HG03469 (cell line): ENCODE measurements around the gene GLI1.
"Not testable (repeated sequence)": the region's sequence is repeated elsewhere in the genome, so short reads cannot be mapped to it uniquely, and the experiment has no call there.

Experiments used
- ATAC-seq: cut with Tn5 transposase; IDR thresholded peaks from one replicate; pipeline ENCODE4 v1.9.1; 2021; ENCODE audit warnings: mild to moderate bottlenecking, moderate library complexity, moderate number of reproducible peaks; ENCODE audit not compliant: unreplicated experiment

Gene GLI1

DNA sequence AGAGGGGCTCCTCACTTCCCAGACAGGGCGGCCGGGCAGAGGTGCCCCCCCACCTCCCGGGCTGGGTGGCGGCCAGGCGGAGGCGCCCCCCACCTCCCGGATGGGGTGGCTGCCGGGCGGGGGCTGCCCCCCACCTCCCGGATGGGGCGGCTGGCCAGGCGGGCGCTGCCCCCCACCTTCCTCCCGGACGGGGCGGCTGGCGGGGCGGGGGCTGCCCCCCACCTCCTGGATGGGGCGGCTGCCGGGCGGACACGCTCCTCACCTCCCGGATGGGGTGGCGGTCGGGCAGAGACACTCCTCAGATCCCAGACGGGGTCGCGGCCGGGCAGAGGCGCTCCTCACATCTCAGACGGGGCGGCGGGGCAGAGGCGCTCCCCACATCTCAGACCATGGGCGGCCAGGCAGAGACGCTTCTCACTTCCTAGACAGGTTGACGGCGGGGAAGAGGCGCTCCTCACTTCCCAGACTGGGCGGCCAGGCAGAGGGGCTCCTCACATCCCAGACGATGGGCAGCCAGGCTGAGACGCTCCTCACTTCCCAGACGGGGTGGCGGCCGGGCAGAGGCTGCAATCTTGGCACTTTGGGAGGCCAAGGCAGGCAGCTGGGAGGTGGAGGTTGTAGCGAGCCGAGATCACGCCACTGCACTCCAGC is 35.6 kb downstream of the GLI1 start:
- not testable (repeated sequence) for ATAC-seq

DNA sequence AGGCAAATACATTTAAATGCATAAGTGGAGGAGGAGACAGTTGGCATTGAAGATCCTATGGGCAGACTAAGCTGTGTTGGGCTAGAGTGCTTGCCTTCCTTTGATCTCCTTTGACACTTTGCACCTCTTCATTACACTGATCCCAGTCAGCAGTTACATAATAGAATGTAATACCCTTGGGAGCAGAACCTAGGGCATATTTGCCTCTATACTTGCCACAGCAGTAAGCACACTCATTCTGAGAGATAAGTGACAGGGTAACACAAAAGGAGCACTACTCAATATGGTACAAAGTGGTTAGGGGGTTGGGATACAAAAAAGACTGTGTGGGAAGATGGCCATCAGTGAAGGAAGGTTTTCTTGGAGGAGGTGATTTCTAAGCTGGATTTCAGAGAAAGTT is 37.2 kb downstream of the GLI1 start:
- ATAC-seq = no peak

DNA sequence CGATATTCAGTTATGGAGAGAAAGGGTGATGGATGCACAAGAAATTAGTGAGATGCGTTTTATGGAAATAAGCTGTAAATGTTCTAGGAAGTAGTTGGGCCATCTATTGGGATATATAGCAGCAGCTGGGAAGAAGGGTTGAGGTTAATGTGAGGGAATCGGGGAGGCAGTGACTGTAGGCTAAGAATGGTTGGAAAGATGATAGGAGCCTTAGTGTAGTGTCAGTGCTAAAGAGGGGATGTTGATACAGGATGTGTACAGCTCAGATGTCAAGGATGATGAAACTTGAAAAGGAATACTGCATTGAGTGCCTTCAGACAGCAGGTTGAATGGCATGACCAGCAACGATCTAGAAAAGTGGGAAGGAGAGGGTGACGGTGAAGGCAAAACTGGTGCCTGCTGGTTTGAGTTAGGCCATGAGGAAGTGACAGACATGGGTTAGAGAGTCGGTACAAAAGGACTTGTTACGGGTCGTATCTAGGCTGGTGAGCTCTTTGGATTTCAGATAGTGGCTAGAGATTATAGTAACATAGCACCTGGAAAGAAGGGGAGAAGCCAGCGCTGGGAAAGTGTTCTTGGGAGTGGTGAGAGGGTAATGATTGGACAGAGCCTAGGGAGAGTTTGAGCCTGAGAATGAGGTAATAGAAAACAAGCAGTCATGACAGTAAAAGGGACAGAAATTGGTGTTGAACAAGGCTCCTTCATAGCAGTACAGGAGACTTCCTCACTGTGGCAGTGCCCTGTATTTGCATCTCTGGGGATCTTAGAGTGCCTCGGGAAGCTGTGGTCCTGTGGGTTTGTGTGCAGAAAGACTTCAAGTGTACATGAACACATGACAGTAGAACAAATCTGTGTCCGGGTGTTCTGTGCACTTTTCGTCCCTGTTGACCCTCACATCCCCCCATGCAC is 37.9 kb downstream of the GLI1 start:
- ATAC-seq = no peak

DNA sequence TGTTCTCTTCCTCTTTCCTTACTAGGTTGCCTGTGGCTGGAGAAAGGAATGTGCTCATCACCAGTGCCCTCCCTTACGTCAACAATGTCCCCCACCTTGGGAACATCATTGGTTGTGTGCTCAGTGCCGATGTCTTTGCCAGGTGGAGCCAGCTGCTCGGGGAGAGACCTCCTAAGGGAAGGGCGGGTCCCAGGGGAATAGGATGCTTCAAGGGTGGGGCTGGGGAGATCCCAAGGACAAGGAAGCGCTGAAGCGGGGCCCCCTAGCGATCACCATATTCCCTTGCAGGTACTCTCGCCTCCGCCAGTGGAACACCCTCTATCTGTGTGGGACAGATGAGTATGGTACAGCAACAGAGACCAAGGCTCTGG is 38.5 kb downstream of the GLI1 start:
- no peak for ATAC-seq

DNA sequence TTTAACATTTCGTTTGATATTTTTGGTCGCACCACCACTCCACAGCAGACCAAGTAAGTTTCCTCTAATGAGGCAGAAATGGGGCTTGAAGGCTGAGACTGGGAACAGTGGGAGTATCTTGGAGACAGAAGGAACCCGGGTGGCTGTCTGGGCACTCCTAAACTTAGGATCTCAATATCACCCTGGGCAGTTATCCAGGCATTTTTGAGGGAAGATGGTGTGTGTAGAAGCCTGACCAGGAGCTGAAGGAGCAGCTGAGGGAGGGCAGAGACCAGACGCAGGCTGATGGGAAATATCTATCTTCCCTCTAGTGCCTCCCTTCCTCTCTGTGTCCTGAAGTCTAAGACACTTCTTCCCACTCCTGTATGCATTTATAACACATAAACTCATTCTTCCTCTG is 39.0 kb downstream of the GLI1 start:
- ATAC-seq = no peak

DNA sequence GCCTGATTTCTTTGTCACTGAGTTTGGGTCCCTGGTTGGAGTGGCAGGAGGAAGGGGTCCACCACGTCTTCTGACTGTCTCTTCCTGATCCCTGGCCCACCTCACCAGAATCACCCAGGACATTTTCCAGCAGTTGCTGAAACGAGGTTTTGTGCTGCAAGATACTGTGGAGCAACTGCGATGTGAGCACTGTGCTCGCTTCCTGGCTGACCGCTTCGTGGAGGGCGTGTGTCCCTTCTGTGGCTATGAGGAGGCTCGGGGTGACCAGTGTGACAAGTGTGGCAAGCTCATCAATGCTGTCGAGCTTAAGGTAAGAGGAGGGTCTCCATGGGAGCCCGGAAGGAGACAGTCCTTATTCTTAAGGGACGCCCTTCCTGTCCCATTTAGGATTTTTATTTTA is 40.6 kb downstream of the GLI1 start:
- ATAC-seq = no peak

DNA sequence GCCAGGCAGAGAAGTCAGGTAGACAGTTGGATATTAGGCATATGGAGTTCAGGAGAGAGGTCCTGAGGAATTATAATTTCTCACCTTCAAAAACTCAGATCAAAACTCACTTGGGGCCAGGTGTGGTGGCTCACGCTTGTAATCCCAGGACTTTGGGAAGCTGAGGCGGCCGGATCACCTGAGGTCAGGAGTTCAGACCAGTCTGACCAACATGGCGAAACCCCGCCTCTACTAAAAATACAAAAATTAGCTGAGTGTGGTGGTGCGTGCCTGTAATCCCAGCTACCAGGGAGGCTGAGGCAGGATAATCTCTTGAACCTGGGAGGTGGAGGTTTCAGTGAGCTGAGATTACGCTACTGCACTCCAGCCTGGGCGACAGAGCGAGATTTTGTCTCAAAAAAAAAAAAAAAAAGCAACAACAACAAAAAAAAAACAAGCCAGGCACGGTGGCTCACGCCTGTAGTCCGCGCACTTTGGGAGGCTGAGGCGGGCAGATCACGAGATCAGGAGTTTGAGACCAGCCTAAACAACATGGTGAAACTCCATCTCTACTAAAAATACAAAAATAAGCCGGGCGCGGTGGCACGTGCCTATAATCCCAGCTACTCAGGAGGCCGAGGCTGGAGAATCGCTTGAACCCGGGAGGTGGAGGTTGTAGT is 42.9 kb downstream of the GLI1 start:
- not testable (repeated sequence) for ATAC-seq

DNA sequence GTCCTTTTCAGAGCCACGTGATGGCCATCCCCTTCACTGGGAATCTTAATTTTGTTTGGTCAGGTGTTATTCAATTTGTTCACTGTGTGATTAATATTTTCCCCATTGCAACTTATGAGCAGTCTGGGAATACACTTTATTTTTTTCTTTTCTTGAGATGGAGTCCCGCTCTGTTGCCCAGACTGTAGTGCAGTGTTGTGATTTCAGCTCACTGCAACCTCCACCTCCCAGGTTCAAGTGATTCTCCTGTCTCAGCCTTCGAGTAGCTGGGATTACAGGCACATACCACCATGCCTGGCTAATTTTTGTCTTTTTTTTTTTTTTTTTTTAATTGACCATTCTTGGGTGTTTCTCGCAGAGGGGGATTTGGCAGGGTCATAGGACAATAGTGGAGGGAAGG is 47.0 kb downstream of the GLI1 start:
- not testable (repeated sequence) for ATAC-seq

DNA sequence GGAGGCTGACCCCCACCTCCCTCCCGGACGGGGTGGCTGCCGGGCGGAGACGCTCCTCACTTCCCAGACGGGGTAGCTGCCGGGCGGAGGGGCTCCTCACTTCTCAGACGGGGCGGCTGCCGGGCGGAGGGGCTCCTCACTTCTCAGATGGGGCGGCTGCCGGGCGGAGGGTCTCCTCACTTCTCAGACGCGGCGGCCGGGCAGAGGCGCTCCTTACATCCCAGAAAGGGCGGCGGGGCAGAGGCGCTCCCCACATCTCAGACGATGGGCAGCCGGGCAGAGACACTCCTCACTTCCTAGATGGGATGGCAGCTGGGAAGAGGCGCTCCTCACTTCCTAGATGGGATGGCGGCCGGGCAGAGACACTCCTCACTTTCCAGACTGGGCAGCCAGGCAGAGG is 48.2 kb downstream of the GLI1 start:
- ATAC-seq = not testable (repeated sequence)

DNA sequence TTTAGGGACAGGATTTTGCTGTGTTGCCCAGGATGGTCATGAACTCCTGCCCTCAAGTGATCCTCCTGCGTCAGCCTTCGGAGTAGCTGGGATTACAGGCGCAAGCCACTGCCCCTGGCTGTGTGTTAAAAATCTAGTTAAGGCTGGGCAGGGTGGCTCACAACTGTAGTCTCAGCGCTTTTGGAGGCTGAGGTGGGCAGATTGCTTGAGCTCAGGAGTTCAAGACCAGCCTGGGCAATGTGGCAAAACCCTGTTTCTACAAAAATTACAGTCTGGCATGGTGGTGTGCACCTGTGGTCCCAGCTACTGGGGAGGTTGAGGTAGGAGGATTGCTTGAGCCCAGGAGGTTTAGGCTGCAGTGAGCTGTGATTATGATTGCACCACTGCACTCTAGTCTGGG is 51.6 kb downstream of the GLI1 start:
- no peak for ATAC-seq

DNA sequence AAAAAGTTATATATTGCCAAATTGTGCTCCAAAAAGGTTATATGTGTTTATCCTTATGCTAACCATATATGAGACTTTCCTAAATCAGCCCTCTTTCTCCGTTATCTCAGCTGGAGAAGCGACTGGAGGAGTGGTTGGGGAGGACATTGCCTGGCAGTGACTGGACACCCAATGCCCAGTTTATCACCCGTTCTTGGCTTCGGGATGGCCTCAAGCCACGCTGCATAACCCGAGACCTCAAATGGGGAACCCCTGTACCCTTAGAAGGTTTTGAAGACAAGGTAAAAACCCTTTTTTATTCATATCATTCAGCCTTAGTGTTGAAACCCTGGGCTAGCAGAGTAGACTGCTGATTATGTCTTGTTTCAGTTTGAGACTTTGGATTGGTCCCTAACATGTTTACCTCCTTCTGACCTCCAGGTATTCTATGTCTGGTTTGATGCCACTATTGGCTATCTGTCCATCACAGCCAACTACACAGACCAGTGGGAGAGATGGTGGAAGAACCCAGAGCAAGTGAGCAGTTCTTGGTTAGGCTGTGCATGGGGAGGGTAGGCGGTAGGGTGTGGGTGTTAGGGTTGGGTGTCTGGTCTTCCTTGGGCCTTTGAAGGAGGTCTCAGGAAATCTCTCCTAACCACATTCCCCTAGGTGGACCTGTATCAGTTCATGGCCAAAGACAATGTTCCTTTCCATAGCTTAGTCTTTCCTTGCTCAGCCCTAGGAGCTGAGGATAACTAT is 52.2 kb downstream of the GLI1 start:
- no peak for ATAC-seq

DNA sequence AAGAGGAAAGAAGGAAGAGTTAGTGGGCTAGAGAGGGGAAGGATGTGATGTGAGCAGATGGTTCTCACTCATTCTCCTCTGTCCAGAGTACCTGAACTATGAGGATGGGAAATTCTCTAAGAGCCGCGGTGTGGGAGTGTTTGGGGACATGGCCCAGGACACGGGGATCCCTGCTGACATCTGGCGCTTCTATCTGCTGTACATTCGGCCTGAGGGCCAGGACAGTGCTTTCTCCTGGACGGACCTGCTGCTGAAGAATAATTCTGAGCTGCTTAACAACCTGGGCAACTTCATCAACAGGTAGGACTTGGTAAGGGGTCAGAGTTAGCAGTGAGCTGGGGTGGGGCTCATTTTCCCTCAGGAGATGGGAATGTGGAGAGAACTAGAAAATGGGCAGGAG is 53.1 kb downstream of the GLI1 start:
- no peak for ATAC-seq

DNA sequence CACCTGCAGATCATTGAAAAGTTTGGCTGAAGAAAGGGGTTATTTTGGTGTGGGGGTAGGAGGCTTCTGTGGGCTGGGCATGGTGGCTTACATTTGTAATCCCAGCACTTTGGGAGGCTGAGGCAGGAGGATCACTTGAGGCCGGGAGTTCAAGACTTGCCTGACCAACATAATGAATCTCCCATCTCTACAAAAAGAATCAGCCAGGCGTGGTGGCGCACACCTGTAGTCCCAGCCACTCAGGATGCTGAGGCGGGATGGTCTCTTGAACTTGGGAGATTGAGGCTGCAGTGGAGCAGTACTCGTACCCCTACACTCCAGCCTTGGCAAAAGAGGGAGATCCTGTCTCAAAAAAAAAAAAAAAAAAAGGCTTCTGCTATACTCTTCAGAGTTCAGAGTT is 53.7 kb downstream of the GLI1 start:
- ATAC-seq = no peak

DNA sequence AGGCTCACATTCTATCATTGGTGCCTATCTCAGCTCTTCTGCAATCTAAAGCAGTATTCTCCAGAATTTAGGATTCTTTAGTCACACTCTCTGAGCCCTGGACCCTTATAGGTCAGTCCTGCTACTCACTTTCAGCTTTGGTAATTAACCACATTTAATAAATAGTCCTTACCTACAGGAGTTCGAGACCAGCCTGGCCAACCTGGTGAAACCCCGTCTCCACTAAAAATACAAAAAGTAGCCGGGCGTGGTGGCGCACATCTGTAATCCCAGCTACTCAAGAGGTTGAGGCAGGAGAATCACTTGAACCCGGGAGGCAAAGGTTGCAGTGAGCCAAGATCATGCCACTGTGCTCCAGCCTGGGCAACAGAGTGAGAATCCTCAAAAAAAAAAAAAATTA is 54.1 kb downstream of the GLI1 start:
- not testable (repeated sequence) for ATAC-seq

DNA sequence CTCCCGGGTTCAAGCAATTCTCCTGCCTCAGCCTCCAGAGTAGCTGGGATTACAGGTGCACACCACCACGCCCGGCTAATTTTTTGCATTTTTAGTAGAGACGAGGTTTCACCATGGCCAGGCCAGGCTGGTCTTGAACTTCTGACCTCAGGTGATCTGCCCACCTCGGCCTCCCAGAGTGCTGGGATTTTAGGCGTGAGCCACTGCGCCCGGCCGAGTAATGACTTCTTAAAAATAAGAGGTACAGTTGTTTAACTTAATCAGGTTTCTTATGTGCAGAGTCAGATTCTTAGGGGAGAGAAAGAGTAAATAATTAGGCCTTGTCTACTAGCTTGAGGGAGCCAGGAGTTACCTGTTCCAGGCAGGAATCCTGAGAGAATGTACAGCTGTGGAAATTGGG is 54.7 kb downstream of the GLI1 start:
- not testable (repeated sequence) for ATAC-seq

DNA sequence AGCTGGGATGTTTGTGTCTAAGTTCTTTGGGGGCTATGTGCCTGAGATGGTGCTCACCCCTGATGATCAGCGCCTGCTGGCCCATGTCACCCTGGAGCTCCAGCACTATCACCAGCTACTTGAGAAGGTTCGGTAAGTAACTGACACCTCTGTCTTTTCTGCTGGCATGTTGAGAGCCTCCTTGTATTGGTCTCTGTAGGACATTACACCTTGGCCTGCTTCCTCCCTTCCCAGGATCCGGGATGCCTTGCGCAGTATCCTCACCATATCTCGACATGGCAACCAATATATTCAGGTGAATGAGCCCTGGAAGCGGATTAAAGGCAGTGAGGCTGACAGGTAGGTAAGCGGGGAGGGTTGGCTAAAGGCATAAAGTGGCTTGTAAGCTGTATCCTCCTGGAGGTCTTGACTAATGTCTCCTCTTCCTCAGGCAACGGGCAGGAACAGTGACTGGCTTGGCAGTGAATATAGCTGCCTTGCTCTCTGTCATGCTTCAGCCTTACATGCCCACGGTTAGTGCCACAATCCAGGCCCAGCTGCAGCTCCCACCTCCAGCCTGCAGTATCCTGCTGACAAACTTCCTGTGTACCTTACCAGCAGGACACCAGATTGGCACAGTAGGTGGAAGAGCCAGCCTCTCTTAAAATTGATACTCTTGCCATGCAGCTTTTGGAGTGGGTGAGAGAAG is 55.3 kb downstream of the GLI1 start:
- ATAC-seq = no peak

DNA sequence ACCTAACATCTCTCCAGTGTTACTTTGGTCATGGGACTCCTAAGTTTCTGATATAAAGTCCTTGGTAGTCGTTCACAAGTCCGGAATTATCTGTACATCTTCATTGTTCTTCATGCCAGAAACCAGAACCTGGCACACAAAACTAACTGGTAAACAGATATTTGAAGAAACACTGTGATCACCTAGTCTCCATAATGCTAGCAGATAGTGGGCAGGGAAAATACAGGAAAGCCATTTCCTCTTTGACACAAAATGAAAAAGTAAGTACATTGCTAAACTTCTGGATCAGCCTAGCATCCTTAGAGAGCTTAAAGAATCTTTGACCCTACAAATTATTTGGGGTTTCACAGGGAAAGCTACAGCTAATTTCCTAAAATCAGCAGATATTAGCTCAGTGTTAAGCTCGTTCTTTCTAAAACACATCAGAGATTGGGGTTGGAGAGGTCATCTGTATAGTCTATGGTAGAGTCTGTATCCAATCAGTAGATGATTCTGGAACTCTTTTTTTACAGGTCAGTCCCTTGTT is 55.9 kb downstream of the GLI1 start:
- no peak for ATAC-seq

DNA sequence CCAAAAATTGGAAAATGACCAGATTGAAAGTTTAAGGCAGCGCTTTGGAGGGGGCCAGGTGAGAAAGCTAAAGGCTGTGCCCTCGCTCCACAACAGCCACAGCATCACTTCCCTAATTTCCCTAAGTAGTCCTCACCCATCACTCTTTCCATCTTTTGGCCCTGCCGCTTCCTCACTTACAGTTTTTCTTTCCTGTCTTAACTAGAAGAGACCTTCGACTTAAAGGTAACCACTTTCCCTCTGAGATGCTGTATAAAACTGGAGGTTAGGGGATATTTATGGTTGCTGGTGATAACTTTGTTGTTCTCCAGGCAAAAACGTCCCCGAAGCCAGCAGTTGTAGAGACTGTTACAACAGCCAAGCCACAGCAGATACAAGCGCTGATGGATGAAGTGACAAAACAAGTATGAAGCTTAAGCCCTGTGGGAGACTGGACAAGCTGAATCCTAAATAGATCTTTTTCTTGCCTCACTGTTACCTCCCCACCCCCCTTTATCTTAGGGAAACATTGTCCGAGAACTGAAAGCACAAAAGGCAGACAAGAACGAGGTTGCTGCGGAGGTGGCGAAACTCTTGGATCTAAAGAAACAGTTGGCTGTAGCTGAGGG is 56.5 kb downstream of the GLI1 start:
- ATAC-seq = no peak

DNA sequence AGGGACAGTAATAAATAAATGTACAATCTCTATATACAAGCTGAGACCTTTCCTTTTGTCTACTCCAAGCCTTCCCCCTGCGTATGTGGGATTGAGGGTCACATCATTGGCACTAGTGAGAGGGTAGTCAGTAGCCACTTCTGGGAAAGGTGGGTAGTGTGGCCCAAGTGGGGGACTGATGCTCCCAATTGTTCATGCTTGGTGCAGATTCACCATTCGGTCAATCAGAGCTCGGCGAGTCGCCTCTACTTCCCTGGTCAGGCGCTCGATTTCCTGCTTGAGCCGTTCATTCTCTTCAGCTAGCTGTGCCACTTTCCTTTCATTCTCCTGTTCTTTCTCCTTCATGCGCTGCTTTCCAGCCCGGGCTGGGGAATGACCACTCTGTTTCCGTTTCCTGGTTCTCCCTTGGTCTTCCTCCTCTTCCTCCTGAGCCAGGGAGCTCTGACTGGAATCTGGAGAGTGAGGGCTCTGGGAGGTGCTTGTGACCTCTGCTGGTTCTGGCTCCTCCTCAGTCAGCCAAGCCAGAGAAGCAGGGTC is 57.1 kb downstream of the GLI1 start:
- ATAC-seq = no peak

DNA sequence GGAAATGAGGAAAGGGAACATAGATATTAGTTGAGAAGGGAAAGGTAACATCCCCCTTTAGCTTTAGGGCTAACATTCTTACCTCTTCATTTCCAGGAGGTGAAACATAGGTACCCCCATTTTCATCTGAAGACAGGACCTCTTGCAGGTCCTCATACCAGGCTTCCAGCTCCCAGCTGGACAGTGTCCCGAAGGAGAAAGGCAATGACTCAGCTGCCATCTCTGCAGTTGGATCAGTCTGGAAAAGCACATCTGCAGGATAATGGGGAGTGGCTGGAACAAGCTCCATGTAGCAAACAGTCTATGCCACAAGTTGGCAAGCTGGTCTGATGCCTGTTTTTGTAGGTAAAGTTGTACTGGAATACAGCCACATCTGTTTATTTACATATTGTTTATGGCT is 57.6 kb downstream of the GLI1 start:
- no peak for ATAC-seq
